HCT116 (cell line): ENCODE data around the gene SEMA3C. TPM values are rescaled to one million over a fixed set of nuclear protein-coding genes. Genes with fewer than 3 reads are reported as not detected.

ENCODE experiments used
- ATAC-seq: fragments of 200-7000 bp; cut with Tn5 transposase; 2 replicates; pipeline ENCODE4 v1.9.1; 2020; ENCODE audit warnings: mild to moderate bottlenecking, moderate library complexity
- BruUV-seq: library from RNA; stranded (reverse); fragments of 400-500 nt; replicated peaks from 2 replicates; lab custom pipeline; 2021; lab: Mats Ljungman, UMichigan
- CTCF ChIA-PET: fragments of 300-600 bp; sonication (Branson Sonifier 250); formaldehyde crosslinking; loops from one replicate; lab custom pipeline; 2021; ENCODE audit warnings: antibody characterized with exemption; lab: Charles Lee
- POLR2A ChIA-PET: fragments of 300-600, 350-600 bp; sonication (Branson Sonifier 250); formaldehyde crosslinking; loops from one replicate; lab custom pipeline; 2021; ENCODE audit warnings: antibody characterized with exemption; lab: Charles Lee
- RAD21 ChIA-PET, 2 experiments: fragments of 300-600 bp; sonication (Branson Sonifier 250); formaldehyde crosslinking; loops; one replicate each; lab custom pipeline; 2023; ENCODE audit warnings: low total read pairs in 2 of 2; ENCODE audit not compliant: uncharacterized antibody in 2 of 2, unreplicated experiment in 2 of 2, low non-redundant PET in 1 of 2; lab: Charles Lee
- DNase-seq: peaks from one replicate; pipeline ENCODE4 v3.0.0-alpha.2; 2010; ENCODE audit warnings: low read depth, low spot score
- H2AFZ ChIP-seq: fragments of 200-600 bp; shearing (Covaris generic), sonication (generic); 2 replicates; pipeline ENCODE4 v1.6.1; 2017; ENCODE audit warnings: low read depth, mixed run types, mixed read lengths, antibody characterized with exemption, low read length; ENCODE audit not compliant: poor library complexity, severe bottlenecking
- H3K27ac ChIP-seq: 2 replicates; pipeline ENCODE4 v1.5.1; 2012; ENCODE audit warnings: low read depth, low read length
- H3K27me3 ChIP-seq: fragments of 200-600 bp; sonication (generic); 2 replicates; pipeline ENCODE4 v1.6.1; 2016; ENCODE audit warnings: mixed run types, low read length, mixed read lengths; ENCODE audit not compliant: insufficient read depth
- H3K36me3 ChIP-seq, 2 experiments: fragments of 200-500 bp in 1 of 2; fragments of 200-600 bp in 1 of 2; sonication (Bioruptor generic) in 1 of 2; sonication (generic) in 1 of 2; 2 replicates each; pipeline versions ENCODE4 v1.5.1 to v1.6.1; 2014 to 2016; ENCODE audit warnings: low read length in 2 of 2, inconsistent platforms in 1 of 2, mixed read lengths in 1 of 2, mixed run types in 1 of 2; ENCODE audit not compliant: insufficient read depth in 2 of 2, control insufficient read depth in 1 of 2
- H3K4me1 ChIP-seq, 2 experiments: fragments of 200-600 bp in 1 of 2; sonication (generic) in 1 of 2; 2 replicates each; pipeline versions ENCODE4 v1.5.1 to v1.6.1; 2012 to 2017; ENCODE audit warnings: low read length in 2 of 2, inconsistent platforms in 1 of 2, mild to moderate bottlenecking in 1 of 2, mixed read lengths in 1 of 2, mixed run types in 1 of 2, moderate library complexity in 1 of 2; ENCODE audit not compliant: insufficient read depth in 2 of 2, control insufficient read depth in 1 of 2
- H3K4me2 ChIP-seq: fragments of 200-600 bp; sonication (generic); 2 replicates; pipeline ENCODE4 v1.6.1; 2017; ENCODE audit warnings: mixed run types, low read length, mixed read lengths
- H3K4me3 ChIP-seq, 2 experiments: fragments of 200-600 bp in 1 of 2; sonication (generic) in 1 of 2; replicated peaks in 1 of 2; 2 replicates each; pipeline ENCODE4 v1.5.1; 2011 to 2016; ENCODE audit warnings: low read length in 2 of 2, control low read depth in 1 of 2, low read depth in 1 of 2, mild to moderate bottlenecking in 1 of 2, mixed read lengths in 1 of 2, mixed run types in 1 of 2
- H3K79me2 ChIP-seq: fragments of 200-600 bp; sonication (generic); 2 replicates; pipeline ENCODE4 v1.6.1; 2017; ENCODE audit warnings: mild to moderate bottlenecking, mixed run types, low read length, moderate library complexity, mixed read lengths; ENCODE audit not compliant: insufficient read depth
- H3K9ac ChIP-seq: fragments of 200-600 bp; sonication (generic); 2 replicates; pipeline ENCODE4 v1.6.1; 2016; ENCODE audit warnings: low read length, mixed read lengths
- H3K9me2 ChIP-seq: fragments of 200-600 bp; sonication (generic), shearing (Covaris generic); 2 replicates; pipeline ENCODE4 v1.6.1; 2017; ENCODE audit warnings: mixed run types, mild to moderate bottlenecking, moderate library complexity; ENCODE audit not compliant: insufficient read depth
- H3K9me3 ChIP-seq, 2 experiments: fragments of 200-500 bp in 1 of 2; fragments of 200-600 bp in 1 of 2; sonication (Bioruptor generic) in 1 of 2; sonication (generic) in 1 of 2; 2 replicates each; pipeline ENCODE4 v1.6.1; 2014 to 2017; ENCODE audit warnings: low read length in 2 of 2, mixed read lengths in 2 of 2, inconsistent platforms in 1 of 2, low read depth in 1 of 2, mild to moderate bottlenecking in 1 of 2, mixed run types in 1 of 2, moderate library complexity in 1 of 2; ENCODE audit not compliant: control insufficient read depth in 1 of 2, insufficient read depth in 1 of 2
- H4K20me1 ChIP-seq: fragments of 200-600 bp; sonication (generic), shearing (Covaris generic); 2 replicates; pipeline ENCODE4 v1.6.1; 2017; ENCODE audit warnings: mixed run types, mild to moderate bottlenecking, moderate library complexity; ENCODE audit not compliant: insufficient read depth
- CBX3 ChIP-seq: IDR thresholded peaks from 2 replicates; pipeline ENCODE4 v1.6.1; 2012; ENCODE audit warnings: low read depth
- CEBPB ChIP-seq: IDR thresholded peaks from 2 replicates; pipeline ENCODE4 v1.6.1; 2012; ENCODE audit warnings: low read depth
- EGR1 ChIP-seq: IDR thresholded peaks from 2 replicates; pipeline ENCODE4 v1.6.1; 2012; ENCODE audit warnings: low read depth
- ELF1 ChIP-seq: IDR thresholded peaks from 2 replicates; pipeline ENCODE4 v1.6.1; 2012; ENCODE audit warnings: low read depth, borderline replicate concordance
- EZH2 ChIP-seq: fragments of 200-600 bp; sonication (generic); IDR thresholded peaks from 2 replicates; pipeline ENCODE4 v1.6.1; 2017; ENCODE audit warnings: antibody characterized with exemption, mixed run types
- EZH2phosphoT487 ChIP-seq: fragments of 200-600 bp; IDR thresholded peaks from 2 replicates; pipeline ENCODE4 v1.6.1; 2018; ENCODE audit warnings: antibody characterized with exemption, borderline replicate concordance
- FOSL1 ChIP-seq: IDR thresholded peaks from 2 replicates; pipeline ENCODE4 v1.6.1; 2012; ENCODE audit warnings: low read depth
- JUND ChIP-seq: IDR thresholded peaks from 2 replicates; pipeline ENCODE4 v1.6.1; 2012
- MAX ChIP-seq: IDR thresholded peaks from 2 replicates; pipeline ENCODE4 v1.6.1; 2012
- POLR2A ChIP-seq: IDR thresholded peaks from 2 replicates; pipeline ENCODE4 v1.7.0; 2011; ENCODE audit warnings: borderline replicate concordance; ENCODE audit not compliant: insufficient read depth, insufficient read length; ENCODE audit errors: extremely low read depth
- POLR2AphosphoS5 ChIP-seq: IDR thresholded peaks from 2 replicates; pipeline ENCODE4 v1.6.1; 2011; ENCODE audit warnings: mild to moderate bottlenecking, low read depth, low read length, moderate library complexity
- RAD21 ChIP-seq: IDR thresholded peaks from 2 replicates; pipeline ENCODE4 v1.6.1; 2012; ENCODE audit warnings: low read depth, mild to moderate bottlenecking
- REST ChIP-seq: IDR thresholded peaks from 2 replicates; pipeline ENCODE4 v1.6.1; 2012; ENCODE audit warnings: low read depth
- SIN3A ChIP-seq: IDR thresholded peaks from 2 replicates; pipeline ENCODE4 v1.6.1; 2012; ENCODE audit warnings: low read depth
- SP1 ChIP-seq: IDR thresholded peaks from 2 replicates; pipeline ENCODE4 v1.6.1; 2012; ENCODE audit warnings: low read depth
- SRF ChIP-seq: IDR thresholded peaks from 2 replicates; pipeline ENCODE4 v1.6.1; 2012; ENCODE audit warnings: low read depth
- TCF7L2 ChIP-seq: IDR thresholded peaks from 2 replicates; pipeline ENCODE4 v1.7.0; 2011; ENCODE audit warnings: borderline replicate concordance, inconsistent platforms; ENCODE audit not compliant: insufficient read depth, insufficient read length; ENCODE audit errors: extremely low read depth
- YY1 ChIP-seq: IDR thresholded peaks from 2 replicates; pipeline ENCODE4 v1.6.1; 2011; ENCODE audit warnings: low read length, low read depth, moderate library complexity, mild to moderate bottlenecking; ENCODE audit not compliant: insufficient replicate concordance; ENCODE audit errors: extremely low read depth
- ZFX ChIP-seq: fragments of 450-650 bp; IDR thresholded peaks from 2 replicates; pipeline ENCODE4 v1.6.1; 2017
- ZNF274 ChIP-seq: fragments of 200-500 bp; sonication (Bioruptor generic); IDR thresholded peaks from 2 replicates; pipeline ENCODE4 v1.6.1; 2014; ENCODE audit warnings: mild to moderate bottlenecking, low read depth, low read length, inconsistent platforms
- intact Hi-C: fragments of 100-400 bp; cut with micrococcal nuclease; formaldehyde crosslinking; loops from 2 replicates; pipeline ENCODE4 v1.10.0; 2022
- total RNA-seq: library from RNA; stranded (reverse); gene quantifications from one replicate; pipeline ENCODE4 v1.2.1, GENCODE V29; 2021; ENCODE audit not compliant: unreplicated experiment

Gene SEMA3C
- total RNA-seq, 1 experiment from 2014 or later, result 25.3 TPM

- ChIA-PET CTCF (no interaction called here), RAD21 (no interaction called here), POLR2A (no interaction called here)
- Histone ChIP-seq H3K36me3 (no peaks in the 10 kb centered on the region), H4K20me1 (no peaks in the 10 kb centered on the region), H3K4me1 (no peaks in the 10 kb centered on the region), H3K27me3 (no peaks in the 10 kb centered on the region), H3K9me3 (no peaks in the 10 kb centered on the region), H3K27ac (no peak overlapping the region), H3K79me2 (no peaks in the 10 kb centered on the region), H3K4me2 (no peak overlapping the region), H3K4me3 (no peak overlapping the region), H2AFZ (no peak overlapping the region), H3K9me2 (no peaks in the 10 kb centered on the region), H3K9ac (no peak overlapping the region)
- intact Hi-C loops, result no loop called here
- ATAC-seq, result no peak
- no peak for DNase-seq
- BruUV-seq, result no TSS peak
- TF ChIP-seq SIN3A (no peak), ELF1 (no peak), EZH2phosphoT487 (no peak), YY1 (no peak), MAX (no peak), RAD21 (no peak), TCF7L2 (no peak), FOSL1 (no peak), JUND (no peak), SP1 (no peak), SRF (no peak), POLR2AphosphoS5 (no peak), EZH2 (no peak), REST (no peak), CBX3 (no peak), EGR1 (no peak), CEBPB (no peak), ZFX (no peak), ZNF274 (no peak), POLR2A (no peak)
Observed at GRCh38 chr7:80731281-80731680, 187.6 kb downstream of the SEMA3C start.
